ENCODE data around the gene OPCML. TPM values are rescaled to one million over a fixed set of nuclear protein-coding genes. Genes with fewer than 3 reads are reported as not detected.
A peak's percentile ranks its signal among the peaks of the same experiment; 100 is the strongest.

OPCML gene
- total RNA-seq, 3 donors from 2014 or later (not counting 1 experiment from before 2014, with no cell fraction given), result not detected

DNA sequence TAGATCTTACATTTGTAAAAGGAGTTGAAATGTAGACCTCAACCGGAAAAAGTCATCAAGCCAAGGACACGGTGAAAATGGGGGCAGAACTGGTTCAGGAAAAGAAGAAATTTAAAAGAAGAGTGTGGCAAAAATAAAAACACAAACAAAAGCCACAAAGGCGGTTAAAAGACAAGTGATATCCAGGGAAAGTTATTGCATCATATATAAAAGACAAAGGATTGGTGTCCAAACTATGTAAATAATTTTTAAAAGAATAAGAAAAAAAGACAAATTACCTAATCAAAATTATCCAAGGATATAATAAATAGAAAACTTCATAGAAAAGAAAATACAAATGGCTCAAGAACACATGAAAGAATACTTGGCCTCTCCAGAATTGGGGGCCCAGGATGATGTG, 45.1 kb upstream of the OPCML start:
- Mint-ChIP-seq H3K36me3 (no peaks in the 10 kb centered on the region), H3K4me1 (no peaks in the 10 kb centered on the region), H3K9me3 (peaks cover 3 to 7% of the 10 kb centered on the region in 2 donors), H3K4me3 (no peak overlapping the region), H3K27ac (no peak overlapping the region), H3K27me3 (ENCODE audit: low read depth in 2 of 2) (no peaks in the 10 kb centered on the region)
- Histone ChIP-seq H3K36me3 (ENCODE audit: control insufficient read depth, insufficient read depth, low read length) (no peaks in the 10 kb centered on the region), H3K27ac (ENCODE audit: low read length) (no peak overlapping the region), H3K9me3 (ENCODE audit: control insufficient read depth, insufficient read depth, low read length) (no peaks in the 10 kb centered on the region), H3K4me3 (ENCODE audit: low read length) (no peak overlapping the region), H3K4me1 (ENCODE audit: control insufficient read depth, insufficient read depth, low read length) (no peaks in the 10 kb centered on the region), H3K27me3 (ENCODE audit: control insufficient read depth, insufficient read depth, low read length) (no peaks in the 10 kb centered on the region)
- no peak for ATAC-seq
- 86% methylated on average over 2 of the region's 3 CpGs for WGBS (ENCODE audit: insufficient coverage)
- no peak for DNase-seq
- intact Hi-C loops (cut with micrococcal nuclease), result no loop called here
- TF ChIP-seq CTCF (IDR thresholded peaks at IDR 0.05), result no peak

- Histone ChIP-seq H3K27ac (ENCODE audit: low read length) (no peak overlapping the region), H3K4me1 (ENCODE audit: control insufficient read depth, insufficient read depth, low read length) (no peaks in the 10 kb centered on the region), H3K27me3 (ENCODE audit: control insufficient read depth, insufficient read depth, low read length) (no peaks in the 10 kb centered on the region), H3K36me3 (ENCODE audit: control insufficient read depth, insufficient read depth, low read length) (no peaks in the 10 kb centered on the region), H3K9me3 (ENCODE audit: control insufficient read depth, insufficient read depth, low read length) (no peaks in the 10 kb centered on the region), H3K4me3 (ENCODE audit: low read length) (no peak overlapping the region)
- H3K4me3 Mint-ChIP-seq, result peak overlapping the region; percentile 52
- no peaks in the 10 kb centered on the region for H3K4me1 Mint-ChIP-seq
- no peak for TF ChIP-seq CTCF (IDR thresholded peaks at IDR 0.05)
- intact Hi-C loops (cut with micrococcal nuclease), result no loop called here
- no peaks in the 10 kb centered on the region for H3K36me3 Mint-ChIP-seq
- H3K27ac Mint-ChIP-seq, result no peak overlapping the region
- H3K9me3 Mint-ChIP-seq, result peaks cover 3 to 7% of the 10 kb centered on the region in 2 donors
- no peaks in the 10 kb centered on the region for H3K27me3 Mint-ChIP-seq (ENCODE audit: low read depth in 2 of 2)
- no peak for DNase-seq
- ATAC-seq, result no peak
- WGBS (ENCODE audit: insufficient coverage), result 89% methylated on average over 16 of the region's 16 CpGs
These were observed 44.0 kb upstream of the OPCML start for GRCh38 chr11:133576351-133576750.

- Mint-ChIP-seq H3K9me3 (peaks cover 3 to 5% of the 10 kb centered on the region in 2 donors), H3K4me1 (no peaks in the 10 kb centered on the region), H3K27ac (no peak overlapping the region), H3K27me3 (ENCODE audit: low read depth in 2 of 2) (no peaks in the 10 kb centered on the region), H3K4me3 (no peak overlapping the region), H3K36me3 (no peaks in the 10 kb centered on the region)
- no peak for TF ChIP-seq CTCF (IDR thresholded peaks at IDR 0.05)
- H3K9me3 ChIP-seq (ENCODE audit: control insufficient read depth, insufficient read depth, low read length), result no peaks in the 10 kb centered on the region
- no peak overlapping the region for H3K4me3 ChIP-seq (ENCODE audit: low read length)
- intact Hi-C loops (cut with micrococcal nuclease), result no loop called here
- no peaks in the 10 kb centered on the region for H3K27me3 ChIP-seq (ENCODE audit: control insufficient read depth, insufficient read depth, low read length)
- WGBS (ENCODE audit: insufficient coverage), result 69% methylated on average over 1 of the region's 1 CpG
- no peaks in the 10 kb centered on the region for H3K36me3 ChIP-seq (ENCODE audit: control insufficient read depth, insufficient read depth, low read length)
- no peaks in the 10 kb centered on the region for H3K4me1 ChIP-seq (ENCODE audit: control insufficient read depth, insufficient read depth, low read length)
- H3K27ac ChIP-seq (ENCODE audit: low read length), result no peak overlapping the region
- DNase-seq (no peak), ATAC-seq (no peak)
These were observed 40.8 kb upstream of the OPCML start for GRCh38 chr11:133573081-133573480.

DNA sequence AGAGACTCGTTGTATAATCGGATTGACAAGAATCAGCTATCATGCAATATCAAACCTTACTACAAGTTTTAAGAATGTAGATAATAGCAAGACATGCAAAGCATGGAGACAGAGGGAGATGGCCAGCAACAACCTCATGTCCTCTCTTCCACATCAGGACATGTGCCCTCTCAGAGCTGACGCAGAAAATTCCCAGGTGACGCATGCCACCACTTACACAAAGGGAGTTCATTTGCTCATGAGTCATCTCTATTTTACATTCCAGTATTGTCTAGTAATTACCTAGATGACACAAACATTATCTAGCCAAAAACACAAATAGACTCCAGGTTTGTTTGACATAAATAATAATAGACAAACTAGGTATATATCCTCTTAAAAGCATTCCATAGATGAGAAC, 38.1 kb upstream of the OPCML start:
- Mint-ChIP-seq H3K27me3 (ENCODE audit: low read depth in 2 of 2) (no peaks in the 10 kb centered on the region), H3K27ac (no peak overlapping the region), H3K4me1 (no peaks in the 10 kb centered on the region), H3K9me3 (no peaks in the 10 kb centered on the region), H3K36me3 (no peaks in the 10 kb centered on the region), H3K4me3 (no peak overlapping the region)
- no peak for DNase-seq
- Histone ChIP-seq H3K4me1 (ENCODE audit: control insufficient read depth, insufficient read depth, low read length) (no peaks in the 10 kb centered on the region), H3K27me3 (ENCODE audit: control insufficient read depth, insufficient read depth, low read length) (no peaks in the 10 kb centered on the region), H3K9me3 (ENCODE audit: control insufficient read depth, insufficient read depth, low read length) (no peaks in the 10 kb centered on the region), H3K4me3 (ENCODE audit: low read length) (no peak overlapping the region), H3K27ac (ENCODE audit: low read length) (no peak overlapping the region), H3K36me3 (ENCODE audit: control insufficient read depth, insufficient read depth, low read length) (no peaks in the 10 kb centered on the region)
- intact Hi-C loops (cut with micrococcal nuclease), result no loop called here
- no peak for ATAC-seq
- TF ChIP-seq CTCF (IDR thresholded peaks at IDR 0.05), result no peak
- WGBS (ENCODE audit: insufficient coverage), result 97% methylated on average over 2 of the region's 4 CpGs

Measured in natural killer cell (primary cell).